Prostate gland (tissue), 2 donors: ENCODE measurements around the gene FMN2.

Source experiments
- CTCF ChIP-seq, 4 experiments: fragments of 200-600 bp in 2 of 4; fragments of 450-650 bp in 2 of 4; sonication (generic) in 2 of 4; IDR thresholded peaks; 1 replicate in 3 of 4; 2 replicates in 1 of 4; pipeline ENCODE4 v1.5.1; 2016 to 2019; ENCODE audit warnings: antibody characterized with exemption in 4 of 4, mild to moderate bottlenecking in 2 of 4, moderate library complexity in 2 of 4
- POLR2A ChIP-seq: fragments of 450-650 bp; IDR thresholded peaks from one replicate; pipeline ENCODE4 v1.6.1; 2016; ENCODE audit warnings: antibody characterized with exemption, mild to moderate bottlenecking
- POLR2AphosphoS5 ChIP-seq: sonication (generic); formaldehyde crosslinking; IDR thresholded peaks from one replicate; pipeline ENCODE4 v1.6.1; 2017; ENCODE audit warnings: antibody characterized with exemption

DNA sequence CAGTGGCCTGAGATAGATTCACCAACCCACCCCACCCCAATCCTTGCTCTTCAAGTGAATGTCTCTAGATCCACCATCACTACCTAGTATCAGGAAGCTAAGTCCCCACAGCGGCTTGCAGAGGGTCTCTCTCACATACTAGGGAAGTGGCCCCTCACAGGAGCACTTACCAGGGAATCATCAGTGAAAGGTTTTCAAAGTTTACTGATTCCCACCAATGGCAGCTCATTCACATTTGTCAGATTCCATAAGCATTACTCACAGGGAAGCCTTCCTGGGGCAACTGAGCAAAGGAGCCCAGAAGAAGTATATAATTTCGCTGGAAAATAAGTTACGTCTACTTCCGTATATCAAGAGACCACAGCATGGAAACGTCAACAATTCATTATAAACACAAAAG lies 399.5 kb downstream of the FMN2 start:
- TF ChIP-seq POLR2AphosphoS5 (no peak), CTCF (IDR thresholded peaks at IDR 0.05) (no peak), POLR2A (no peak)
